ENCODE results near the gene GRID2. TPM values are rescaled to one million over a fixed set of nuclear protein-coding genes. Genes with fewer than 3 reads are reported as not detected.

The GRID2 gene
- total RNA-seq, 2 donors from 2014 or later, result 0.16 TPM; not detected in 1

GRCh38 chr4:92522356-92522755, 218.6 kb downstream of the GRID2 start:
- no peak for DNase-seq (ENCODE audit: low spot score)
- no peak for TF ChIP-seq CTCF (IDR thresholded peaks at IDR 0.05)
- Histone ChIP-seq H3K27me3 (no peaks in the 10 kb centered on the region), H3K4me3 (no peak overlapping the region), H3K27ac (no peak overlapping the region), H3K9me3 (no peaks in the 10 kb centered on the region), H3K4me1 (no peaks in the 10 kb centered on the region), H3K36me3 (no peaks in the 10 kb centered on the region)

GRCh38 chr4:92524131-92524530, 220.4 kb downstream of the GRID2 start:
- Histone ChIP-seq H3K9me3 (no peaks in the 10 kb centered on the region), H3K4me3 (no peak overlapping the region), H3K27me3 (no peaks in the 10 kb centered on the region), H3K36me3 (no peaks in the 10 kb centered on the region), H3K27ac (no peak overlapping the region), H3K4me1 (no peaks in the 10 kb centered on the region)
- no peak for TF ChIP-seq CTCF (IDR thresholded peaks at IDR 0.05)
- DNase-seq (ENCODE audit: low spot score), result no peak

GRCh38 chr4:92528541-92528940, 224.8 kb downstream of the GRID2 start:
- TF ChIP-seq CTCF (IDR thresholded peaks at IDR 0.05), result no peak
- H3K4me1 ChIP-seq, result no peaks in the 10 kb centered on the region
- no peak overlapping the region for H3K27ac ChIP-seq
- H3K27me3 ChIP-seq, result no peaks in the 10 kb centered on the region
- H3K36me3 ChIP-seq, result no peaks in the 10 kb centered on the region
- no peaks in the 10 kb centered on the region for H3K9me3 ChIP-seq
- no peak overlapping the region for H3K4me3 ChIP-seq
- no peak for DNase-seq (ENCODE audit: low spot score)

GRCh38 chr4:92529510-92529909, 225.7 kb downstream of the GRID2 start:
- no peaks in the 10 kb centered on the region for H3K27me3 ChIP-seq
- no peak overlapping the region for H3K4me3 ChIP-seq
- TF ChIP-seq CTCF (IDR thresholded peaks at IDR 0.05), result no peak
- no peak for DNase-seq (ENCODE audit: low spot score)
- H3K27ac ChIP-seq, result no peak overlapping the region
- H3K36me3 ChIP-seq, result no peaks in the 10 kb centered on the region
- H3K9me3 ChIP-seq, result no peaks in the 10 kb centered on the region
- H3K4me1 ChIP-seq, result no peaks in the 10 kb centered on the region

GRCh38 chr4:92535599-92535998, 231.8 kb downstream of the GRID2 start:
- TF ChIP-seq CTCF (IDR thresholded peaks at IDR 0.05), result no peak
- Histone ChIP-seq H3K36me3 (no peaks in the 10 kb centered on the region), H3K27me3 (no peaks in the 10 kb centered on the region), H3K9me3 (no peaks in the 10 kb centered on the region), H3K27ac (no peak overlapping the region), H3K4me3 (no peak overlapping the region), H3K4me1 (no peaks in the 10 kb centered on the region)
- no peak for DNase-seq (ENCODE audit: low spot score)

GRCh38 chr4:92551616-92552015, 247.8 kb downstream of the GRID2 start:
- Histone ChIP-seq H3K27me3 (no peaks in the 10 kb centered on the region), H3K4me1 (no peaks in the 10 kb centered on the region), H3K9me3 (no peaks in the 10 kb centered on the region), H3K36me3 (no peaks in the 10 kb centered on the region), H3K4me3 (no peak overlapping the region), H3K27ac (no peak overlapping the region)
- no peak for TF ChIP-seq CTCF (IDR thresholded peaks at IDR 0.05)
- no peak for DNase-seq (ENCODE audit: low spot score)
